ACC112 (cell line): ENCODE results near the gene TBRG1.

Experiments used
- H2AFZ ChIP-seq: fragments of 200-600 bp; sonication (generic); one replicate; pipeline ENCODE4 v1.6.0; 2017; ENCODE audit warnings: antibody characterized with exemption, low read length; ENCODE audit not compliant: unreplicated experiment
- H3K27ac ChIP-seq: fragments of 200-600 bp; sonication (generic); 2 replicates; pipeline ENCODE4 v1.5.1; 2014; ENCODE audit warnings: low read depth, mild to moderate bottlenecking, antibody characterized with exemption, low read length, moderate library complexity
- H3K27me3 ChIP-seq: fragments of 200-600 bp; sonication (generic); 2 replicates; pipeline ENCODE4 v1.6.1; 2014; ENCODE audit warnings: mild to moderate bottlenecking, antibody characterized with exemption, low read length, moderate library complexity, mixed read lengths; ENCODE audit not compliant: insufficient read depth
- H3K36me3 ChIP-seq: fragments of 200-600 bp; sonication (generic); 2 replicates; pipeline ENCODE4 v1.6.1; 2016; ENCODE audit warnings: mild to moderate bottlenecking, antibody characterized with exemption, low read length, moderate library complexity, mixed read lengths; ENCODE audit not compliant: insufficient read depth
- H3K4me1 ChIP-seq: fragments of 200-600 bp; sonication (generic); one replicate; pipeline ENCODE4 v1.6.1; 2016; ENCODE audit warnings: low read length, mixed read lengths; ENCODE audit not compliant: insufficient read depth, unreplicated experiment, control insufficient read depth
- H3K4me3 ChIP-seq: fragments of 200-600 bp; sonication (generic); 2 replicates; pipeline ENCODE4 v1.5.1; 2014; ENCODE audit warnings: mild to moderate bottlenecking, low read depth, low read length
- H3K79me2 ChIP-seq: fragments of 200-600 bp; sonication (generic); one replicate; pipeline ENCODE4 v1.6.0; 2016; ENCODE audit warnings: low read length; ENCODE audit not compliant: control insufficient read depth, unreplicated experiment, insufficient read depth

Gene TBRG1, protein sequence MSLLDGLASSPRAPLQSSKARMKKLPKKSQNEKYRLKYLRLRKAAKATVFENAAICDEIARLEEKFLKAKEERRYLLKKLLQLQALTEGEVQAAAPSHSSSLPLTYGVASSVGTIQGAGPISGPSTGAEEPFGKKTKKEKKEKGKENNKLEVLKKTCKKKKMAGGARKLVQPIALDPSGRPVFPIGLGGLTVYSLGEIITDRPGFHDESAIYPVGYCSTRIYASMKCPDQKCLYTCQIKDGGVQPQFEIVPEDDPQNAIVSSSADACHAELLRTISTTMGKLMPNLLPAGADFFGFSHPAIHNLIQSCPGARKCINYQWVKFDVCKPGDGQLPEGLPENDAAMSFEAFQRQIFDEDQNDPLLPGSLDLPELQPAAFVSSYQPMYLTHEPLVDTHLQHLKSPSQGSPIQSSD

DNA sequence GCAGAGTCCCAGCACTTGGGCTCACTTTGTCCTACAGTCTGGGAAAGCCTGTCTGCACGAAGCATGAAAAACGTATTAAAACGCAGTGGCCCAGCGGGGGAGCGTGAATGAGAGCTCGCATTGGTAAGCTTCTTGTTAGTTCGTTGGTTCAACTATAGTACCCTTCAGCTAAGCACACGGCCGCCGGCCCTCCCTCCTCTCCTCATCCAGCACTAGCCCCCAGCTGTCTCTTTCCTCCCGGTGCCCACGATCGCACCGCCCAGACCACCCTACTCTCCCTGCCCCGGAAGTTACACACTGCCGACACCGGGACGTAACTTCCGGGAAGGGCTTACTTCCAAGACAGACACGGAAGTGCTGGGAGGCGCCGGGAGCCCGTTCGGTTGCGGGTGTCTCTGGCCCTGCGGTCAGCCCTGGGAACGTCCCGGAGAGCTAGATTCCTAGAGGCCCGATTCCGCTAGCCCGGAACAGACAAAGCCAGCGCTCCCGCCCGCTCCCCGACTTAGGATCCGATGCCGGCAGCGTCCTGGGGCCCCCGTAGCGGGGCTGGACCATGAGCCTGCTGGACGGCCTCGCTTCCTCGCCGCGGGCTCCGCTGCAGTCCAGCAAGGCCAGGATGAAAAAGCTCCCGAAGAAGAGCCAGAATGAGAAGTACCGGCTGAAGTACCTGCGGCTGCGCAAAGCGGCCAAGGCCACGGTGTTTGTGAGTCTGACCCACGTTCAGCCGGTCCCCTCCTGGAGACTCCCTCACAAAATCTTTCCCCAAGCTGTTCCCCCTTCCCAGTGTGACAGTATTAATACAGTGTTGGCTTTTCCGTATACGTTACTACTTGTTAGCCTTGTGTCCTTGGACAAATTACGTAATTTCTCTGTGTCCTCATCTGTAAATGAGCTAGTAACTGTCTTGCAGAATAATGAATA lies at the start of gene TBRG1:
Gene TBRG1 (plus strand): TSS at position 334 of the 921 bp plus-strand sequence. CDS start 220 bp downstream, at position 554.
- Histone ChIP-seq H3K79me2 (peaks cover 28% of the 10 kb centered on the region), H2AFZ (peak within 1 kb of the TSS; percentile 92), H3K27ac (peak within 1 kb of the TSS; percentile 87)

DNA sequence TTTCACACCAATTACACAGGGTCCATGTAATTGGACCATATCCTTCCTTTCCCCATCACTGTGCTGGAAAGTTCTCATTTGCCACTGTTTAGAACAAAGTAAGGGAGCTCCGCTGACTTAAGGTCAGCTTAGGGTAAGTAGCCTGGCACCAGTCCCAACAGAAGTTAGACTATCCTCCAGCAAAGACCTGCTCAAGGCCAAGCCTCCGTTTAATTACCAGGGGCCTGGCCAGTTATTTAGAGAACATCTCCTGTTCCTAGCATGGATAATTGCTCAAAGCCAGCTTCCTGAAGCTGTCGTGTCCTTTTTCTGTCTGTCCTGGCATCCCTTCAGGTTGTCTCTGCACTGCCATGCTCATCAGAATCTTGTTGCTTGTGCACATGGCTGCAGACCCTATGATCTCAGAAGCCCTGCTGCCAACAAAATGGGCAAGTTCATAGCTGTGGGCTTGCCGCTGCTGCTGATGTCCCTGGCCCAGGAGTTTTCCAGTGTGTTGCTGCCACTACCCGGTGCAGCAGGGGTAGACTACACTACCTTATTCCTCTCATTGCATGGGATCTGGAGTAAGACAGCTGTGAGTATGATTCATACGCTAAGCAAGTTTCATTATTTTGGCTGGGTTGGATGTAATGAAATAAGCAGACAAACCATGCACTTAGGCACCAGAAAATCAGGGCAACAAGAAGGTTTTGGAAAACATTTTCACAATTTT lies 44.8 kb upstream of the TBRG1 start:
- no peaks in the 10 kb centered on the region for H3K79me2 ChIP-seq
- H3K4me3 ChIP-seq = no peak overlapping the region
- H3K27me3 ChIP-seq = peaks cover 58% of the 10 kb centered on the region
- no peak overlapping the region for H3K27ac ChIP-seq
- H2AFZ ChIP-seq = no peak overlapping the region
- H3K36me3 ChIP-seq = no peaks in the 10 kb centered on the region
- no peaks in the 10 kb centered on the region for H3K4me1 ChIP-seq

More for the DNA sequence above, at the start of gene TBRG1:
- Histone ChIP-seq H3K36me3 (peaks cover 18% of the 10 kb centered on the region), H3K4me3 (peak within 1 kb of the TSS; percentile 89), H3K4me1 (peaks cover 3% of the 10 kb centered on the region), H3K27me3 (peaks cover 31% of the 10 kb centered on the region)

DNA sequence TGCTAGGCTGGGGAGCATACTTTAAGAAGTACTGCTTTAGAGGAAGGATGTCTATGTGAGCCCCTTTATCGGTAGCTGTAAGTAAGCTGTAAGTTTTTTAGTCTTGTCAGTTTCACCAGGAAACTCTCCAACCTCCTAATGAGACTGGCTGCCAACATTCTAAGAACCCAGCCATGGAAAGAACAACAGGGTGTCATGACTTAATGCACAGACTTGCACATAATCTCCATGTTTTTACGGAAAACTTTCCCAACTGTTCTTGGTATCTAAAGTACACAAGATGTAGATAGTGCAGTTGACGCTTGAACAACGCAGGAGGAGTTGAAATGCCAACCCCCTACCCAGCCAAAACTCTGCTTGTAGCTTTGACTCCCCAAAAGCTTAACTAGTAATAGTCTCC lies 43.9 kb upstream of the TBRG1 start:
- Histone ChIP-seq H3K4me1 (no peaks in the 10 kb centered on the region), H3K27ac (no peak overlapping the region), H3K27me3 (peaks cover 64% of the 10 kb centered on the region), H3K4me3 (no peak overlapping the region), H3K36me3 (no peaks in the 10 kb centered on the region), H3K79me2 (no peaks in the 10 kb centered on the region), H2AFZ (no peak overlapping the region)

DNA sequence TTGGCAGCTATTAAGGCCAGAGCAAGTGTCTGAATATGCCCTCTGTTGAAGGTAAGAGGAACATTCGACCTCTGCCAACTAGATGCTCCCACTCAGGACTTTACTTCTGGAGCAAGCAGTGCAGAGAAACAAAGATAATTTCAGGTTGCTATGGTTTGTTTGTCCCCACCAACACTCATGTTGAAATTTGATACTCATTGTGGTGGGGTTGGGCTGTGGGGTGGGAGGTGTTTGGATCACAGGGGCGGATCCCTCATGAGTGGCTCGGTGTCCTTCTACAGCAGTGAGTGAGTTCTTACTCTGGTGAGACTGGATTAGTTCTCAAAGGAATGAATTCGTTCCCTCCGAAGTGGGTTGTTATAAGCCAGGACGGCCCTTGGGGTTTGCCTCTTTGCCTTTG lies 40.8 kb upstream of the TBRG1 start:
- Histone ChIP-seq H3K4me1 (no peaks in the 10 kb centered on the region), H3K4me3 (no peak overlapping the region), H3K79me2 (no peaks in the 10 kb centered on the region), H3K36me3 (no peaks in the 10 kb centered on the region), H3K27me3 (peaks cover 44% of the 10 kb centered on the region), H2AFZ (no peak overlapping the region), H3K27ac (no peak overlapping the region)

DNA sequence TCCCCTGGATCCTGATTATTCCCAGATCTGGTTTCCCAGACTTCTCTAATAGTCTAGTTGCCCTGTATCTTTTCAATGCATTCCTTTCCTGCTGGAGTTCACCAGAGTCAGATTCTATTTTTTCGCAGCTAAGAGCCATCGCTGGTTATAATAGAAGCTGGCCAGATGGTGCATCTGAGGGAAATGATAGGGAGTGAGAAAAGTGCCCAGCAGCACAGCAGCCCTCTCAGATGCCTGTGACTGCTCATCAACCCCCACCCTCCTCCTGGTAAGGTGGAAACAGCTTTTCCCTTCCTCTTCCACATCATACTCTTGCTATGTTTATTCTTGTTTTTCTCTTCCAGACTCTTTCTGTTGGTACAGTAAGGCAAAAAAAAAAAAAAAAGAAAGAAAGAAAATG lies 40.1 kb upstream of the TBRG1 start:
- no peak overlapping the region for H3K27ac ChIP-seq
- H3K4me1 ChIP-seq = no peaks in the 10 kb centered on the region
- H3K4me3 ChIP-seq = no peak overlapping the region
- H3K79me2 ChIP-seq = no peaks in the 10 kb centered on the region
- no peak overlapping the region for H2AFZ ChIP-seq
- no peaks in the 10 kb centered on the region for H3K36me3 ChIP-seq
- peaks cover 40% of the 10 kb centered on the region for H3K27me3 ChIP-seq

DNA sequence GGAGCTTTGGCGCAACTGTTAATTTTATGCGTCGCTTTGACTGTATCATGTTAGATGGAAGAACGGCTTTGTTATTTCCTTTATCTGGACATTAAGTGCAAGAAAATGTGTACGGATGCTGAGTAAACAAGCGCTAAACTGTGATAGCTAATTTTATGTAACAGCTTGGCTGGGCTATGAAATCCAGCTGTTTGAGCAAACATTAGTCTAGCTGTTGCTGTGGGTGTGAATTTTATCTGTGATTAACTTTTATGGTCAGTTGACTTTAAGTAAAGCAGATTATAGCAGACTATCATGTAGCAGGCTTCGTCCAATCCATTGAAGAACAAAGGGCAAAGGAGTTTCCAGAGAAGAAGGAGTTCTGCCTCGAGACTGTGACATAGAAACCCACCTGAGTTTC lies 38.9 kb upstream of the TBRG1 start:
- no peaks in the 10 kb centered on the region for H3K4me1 ChIP-seq
- H3K79me2 ChIP-seq = no peaks in the 10 kb centered on the region
- H3K36me3 ChIP-seq = no peaks in the 10 kb centered on the region
- no peak overlapping the region for H3K4me3 ChIP-seq
- no peak overlapping the region for H3K27ac ChIP-seq
- peaks cover 40% of the 10 kb centered on the region for H3K27me3 ChIP-seq
- no peak overlapping the region for H2AFZ ChIP-seq

DNA sequence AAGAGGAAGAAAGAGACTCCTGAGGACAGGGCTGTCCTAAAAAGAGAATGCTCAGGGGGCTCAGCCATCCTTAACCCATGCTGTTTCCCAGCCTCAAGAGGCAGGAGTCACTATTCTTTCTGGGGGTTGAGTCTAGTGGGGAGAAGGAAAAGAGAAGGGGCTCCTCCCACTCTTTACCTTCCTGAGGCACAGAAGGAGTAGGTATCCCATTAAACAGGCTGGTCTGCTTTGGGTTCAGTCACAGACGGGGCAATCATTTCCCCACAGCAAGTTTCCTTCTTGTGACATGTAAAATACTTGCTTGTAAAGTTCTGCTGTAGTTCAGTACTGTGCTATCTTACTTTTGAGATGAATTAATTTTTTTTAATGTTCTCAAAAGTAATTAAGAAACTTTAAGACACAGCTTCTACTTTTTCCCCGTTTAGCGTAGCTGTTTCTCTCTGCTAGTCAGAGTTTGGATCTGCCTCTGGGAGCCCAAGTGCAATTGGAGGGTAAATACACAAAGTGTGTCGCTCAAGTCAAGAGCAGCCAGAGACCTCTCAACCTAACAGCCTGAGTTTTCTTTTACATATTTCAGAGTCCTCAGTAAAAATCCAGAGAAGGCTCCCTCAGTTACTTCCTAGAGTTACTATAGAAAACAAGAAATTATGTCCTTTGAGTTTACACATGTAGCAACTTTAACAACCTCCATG lies 37.8 kb upstream of the TBRG1 start:
- Histone ChIP-seq H3K36me3 (no peaks in the 10 kb centered on the region), H3K27ac (no peak overlapping the region), H3K79me2 (no peaks in the 10 kb centered on the region), H3K27me3 (peaks cover 43% of the 10 kb centered on the region), H3K4me1 (no peaks in the 10 kb centered on the region), H3K4me3 (no peak overlapping the region), H2AFZ (no peak overlapping the region)

DNA sequence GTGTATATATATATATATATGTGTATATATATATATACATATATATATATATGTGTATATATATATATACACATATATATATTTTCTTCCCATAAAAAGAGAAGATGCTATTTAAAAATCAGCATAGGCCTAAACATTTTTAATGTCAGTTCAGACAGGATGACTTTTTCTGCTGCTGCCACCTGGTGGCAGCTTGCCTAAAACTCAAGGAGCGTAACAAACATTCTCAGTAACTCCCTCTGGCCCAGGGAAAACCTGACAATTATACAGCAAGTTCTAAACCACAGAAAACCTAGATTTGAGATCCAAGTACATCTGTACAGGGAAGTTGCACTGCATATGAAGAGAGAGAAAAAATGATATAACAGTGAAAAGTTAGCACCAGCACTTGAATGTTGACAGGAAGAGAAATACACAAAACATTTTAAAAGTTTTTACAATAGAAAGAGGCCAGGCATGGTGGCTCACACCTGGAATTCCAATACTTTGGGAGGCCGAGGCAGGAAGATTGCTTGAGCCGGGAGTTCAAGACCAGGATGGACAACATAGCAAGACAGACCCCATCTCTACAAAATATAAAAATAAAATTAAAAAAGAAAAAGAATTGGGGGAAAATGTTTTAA lies 36.3 kb upstream of the TBRG1 start:
- Histone ChIP-seq H3K27ac (no peak overlapping the region), H3K79me2 (no peaks in the 10 kb centered on the region), H3K4me1 (no peaks in the 10 kb centered on the region), H3K36me3 (no peaks in the 10 kb centered on the region), H2AFZ (no peak overlapping the region), H3K27me3 (peaks cover 49% of the 10 kb centered on the region), H3K4me3 (no peak overlapping the region)

DNA sequence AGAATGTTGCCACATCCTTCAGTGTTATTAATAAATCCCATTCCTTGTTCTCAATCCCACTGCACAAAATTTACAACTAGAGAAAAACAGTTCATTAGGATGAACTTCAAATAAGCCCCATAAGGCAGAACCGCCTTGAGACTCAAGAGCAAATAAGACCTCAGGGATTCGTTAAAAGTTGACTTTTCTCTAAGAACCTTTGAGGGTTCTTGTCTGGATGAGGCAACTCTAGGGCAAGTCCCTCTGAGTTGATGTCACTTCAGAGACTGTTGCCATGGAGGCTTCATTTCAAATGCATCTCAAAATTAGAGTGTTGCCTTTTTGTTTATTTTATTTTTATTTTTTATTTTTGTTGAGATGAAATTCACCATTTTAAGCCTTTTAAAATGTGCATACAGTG lies 31.2 kb upstream of the TBRG1 start:
- no peaks in the 10 kb centered on the region for H3K79me2 ChIP-seq

More for the DNA sequence above, 31.2 kb upstream of the TBRG1 start:
- no peak overlapping the region for H3K27ac ChIP-seq
- no peaks in the 10 kb centered on the region for H3K36me3 ChIP-seq
- no peak overlapping the region for H3K4me3 ChIP-seq
- no peak overlapping the region for H2AFZ ChIP-seq
- peaks cover 62% of the 10 kb centered on the region for H3K27me3 ChIP-seq
- no peaks in the 10 kb centered on the region for H3K4me1 ChIP-seq
